ENCODE measurements around the gene KCNB1.

- TF ChIP-seq CTCF (IDR thresholded peaks at IDR 0.05) (no peak), POLR2A (IDR thresholded peaks at IDR 0.05) (no peak)
Observed at GRCh38 chr20:49426873-49427272, 55.6 kb downstream of the KCNB1 start.
